GM12878 (cell line): ENCODE results near the gene OPRD1.
"Not testable (repeated sequence)": the region's sequence is repeated elsewhere in the genome, so short reads cannot be mapped to it uniquely, and the experiment has no call there.

Experiments
- BCLAF1 ChIP-seq: fragments of 450-650 bp; IDR thresholded peaks from 2 replicates; pipeline ENCODE4 v1.6.1; 2017; ENCODE audit warnings: antibody characterized with exemption, mild to moderate bottlenecking, moderate library complexity
- CTCF ChIP-seq, 3 experiments: IDR thresholded peaks in 2 of 3; conservative IDR thresholded peaks in 1 of 3; 2 replicates each; pipeline ENCODE4 v1.5.1; 2011; ENCODE audit warnings: low read depth in 3 of 3, low read length in 3 of 3, mild to moderate bottlenecking in 3 of 3, control low read depth in 2 of 3, moderate library complexity in 2 of 3, inconsistent platforms in 1 of 3, mixed read lengths in 1 of 3; ENCODE audit not compliant: control insufficient read depth in 2 of 3, insufficient read depth in 1 of 3; ENCODE audit errors: extremely low read depth in 1 of 3
- ESRRA ChIP-seq: IDR thresholded peaks from 2 replicates; pipeline ENCODE4 v1.6.1; 2012; ENCODE audit warnings: mild to moderate bottlenecking, low read length, improper control_type of control experiment
- KAT2A ChIP-seq: conservative IDR thresholded peaks from 2 replicates; pipeline ENCODE4 v1.6.1; 2011; ENCODE audit warnings: low read depth, low read length; ENCODE audit not compliant: control insufficient read depth
- KDM1A ChIP-seq: fragments of 200-600 bp; sonication (generic); IDR thresholded peaks from 2 replicates; pipeline ENCODE4 v1.6.1; 2016; ENCODE audit warnings: borderline replicate concordance
- NFIC ChIP-seq: IDR thresholded peaks from 2 replicates; pipeline ENCODE4 v1.6.1; 2012; ENCODE audit warnings: low read depth, mild to moderate bottlenecking, inconsistent platforms, low read length, moderate library complexity
- NR2C2 ChIP-seq: IDR thresholded peaks from 2 replicates; pipeline ENCODE4 v1.6.1; 2011; ENCODE audit warnings: borderline replicate concordance, low read depth; ENCODE audit not compliant: control insufficient read depth, insufficient read length
- POLR2A ChIP-seq: IDR thresholded peaks from 2 replicates; pipeline ENCODE4 v1.6.1; 2011; ENCODE audit warnings: low read depth, mild to moderate bottlenecking, low read length
- RUNX3 ChIP-seq: IDR thresholded peaks from 2 replicates; pipeline ENCODE4 v1.6.1; 2012; ENCODE audit warnings: low read length, inconsistent platforms
- TCF3 ChIP-seq: IDR thresholded peaks from 2 replicates; pipeline ENCODE4 v1.6.1; 2012; ENCODE audit warnings: low read depth, mild to moderate bottlenecking, low read length, borderline replicate concordance; ENCODE audit not compliant: insufficient read depth
- USF2 ChIP-seq: IDR thresholded peaks from 2 replicates; pipeline ENCODE4 v1.6.1; 2011; ENCODE audit warnings: low read depth, low read length, improper control_type of control experiment, borderline replicate concordance

- not testable (repeated sequence) for TF ChIP-seq TCF3; POLR2A; CTCF (IDR thresholded peaks at IDR 0.05 in 2 of 3, conservative IDR thresholded peaks at IDR 0.05 in 1 of 3; ENCODE audit: control insufficient read depth in 2 of 3, extremely low read depth in 1 of 3, insufficient read depth in 1 of 3, low read depth in 3 of 3, low read length in 3 of 3); KDM1A; ESRRA; NR2C2; RUNX3; BCLAF1; USF2; KAT2A; NFIC
Measured at GRCh38 chr1:28794582-28794981, 17.4 kb upstream of the OPRD1 start.
